GM12892 (cell line): ENCODE results near the gene SNPH.

Source experiments
- DNase-seq: peaks from one replicate; pipeline ENCODE4 v3.0.0; 2011; ENCODE audit not compliant: insufficient read length
- FAIRE-seq: peaks from 2 replicates; lab custom pipeline; 2011; peaks lifted over from hg19 to GRCh38; lab: Jason Lieb, UNC
- POLR2A ChIP-seq: IDR thresholded peaks from 2 replicates; pipeline ENCODE4 v1.6.1; 2011; ENCODE audit warnings: low read depth, low read length, control low read depth
- POLR2AphosphoS5 ChIP-seq: IDR thresholded peaks from 2 replicates; pipeline ENCODE4 v1.6.1; 2011; ENCODE audit warnings: low read depth, low read length, control low read depth
- TAF1 ChIP-seq: IDR thresholded peaks from 2 replicates; pipeline ENCODE4 v1.6.1; 2011; ENCODE audit warnings: low read depth, mild to moderate bottlenecking, control low read depth, low read length, borderline replicate concordance

SNPH gene

DNA sequence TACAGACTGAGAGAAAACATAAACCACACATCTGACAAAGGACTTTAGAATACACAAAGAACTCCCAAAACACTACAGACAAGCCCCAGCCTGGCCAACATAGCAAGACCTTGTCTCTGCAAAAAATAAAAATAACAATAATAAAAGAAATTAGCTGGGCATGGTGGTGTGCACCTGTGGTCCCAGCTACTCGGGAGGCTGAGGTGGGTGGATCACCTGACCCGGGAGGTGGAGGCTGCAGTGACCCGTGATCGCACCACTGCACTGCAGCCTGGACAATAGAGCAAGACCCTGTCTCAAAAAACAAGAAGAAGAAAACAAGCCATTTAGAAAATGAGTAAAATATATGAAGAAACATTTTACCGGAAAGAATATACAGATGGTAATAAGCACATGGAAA lies 49.7 kb downstream of the SNPH start:
- DNase-seq: no peak
- no peak for FAIRE-seq

GRCh38 chr20:1317545-1318255 lies 51.6 kb downstream of the SNPH start:
- no peak for TF ChIP-seq TAF1
- TF ChIP-seq POLR2AphosphoS5: no peak
- no peak for TF ChIP-seq POLR2A
- FAIRE-seq (peak; percentile 21), DNase-seq (no peak)

More for the DNA sequence above, 49.7 kb downstream of the SNPH start:
- TF ChIP-seq TAF1 (no peak), POLR2A (no peak), POLR2AphosphoS5 (no peak)

DNA sequence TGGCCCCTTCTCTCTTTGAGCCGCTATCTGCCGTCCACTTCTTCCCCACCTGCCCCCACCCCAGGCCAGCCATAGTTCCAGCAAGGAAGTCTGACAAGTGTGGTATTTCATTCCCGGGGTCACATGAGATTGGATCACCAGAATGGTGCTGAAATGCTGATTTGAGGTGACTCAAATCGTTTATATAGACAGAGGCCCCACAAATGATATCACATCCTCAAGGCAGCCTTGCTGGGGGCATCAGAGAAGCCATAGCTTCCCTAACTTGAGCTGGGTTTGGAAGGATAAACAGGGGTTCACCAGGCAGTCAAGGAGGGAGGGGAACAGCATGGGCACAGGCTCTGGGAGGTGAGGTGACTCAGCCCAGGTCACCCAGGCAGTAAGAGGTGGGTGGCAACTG lies 53.0 kb downstream of the SNPH start:
- DNase-seq (no peak), FAIRE-seq (no peak)
- TF ChIP-seq TAF1 (no peak), POLR2A (no peak), POLR2AphosphoS5 (no peak)

GRCh38 chr20:1319462-1319861 lies 53.4 kb downstream of the SNPH start:
- no peak for TF ChIP-seq POLR2AphosphoS5
- no peak for TF ChIP-seq POLR2A
- no peak for TF ChIP-seq TAF1
- FAIRE-seq: no peak
- no peak for DNase-seq

DNA sequence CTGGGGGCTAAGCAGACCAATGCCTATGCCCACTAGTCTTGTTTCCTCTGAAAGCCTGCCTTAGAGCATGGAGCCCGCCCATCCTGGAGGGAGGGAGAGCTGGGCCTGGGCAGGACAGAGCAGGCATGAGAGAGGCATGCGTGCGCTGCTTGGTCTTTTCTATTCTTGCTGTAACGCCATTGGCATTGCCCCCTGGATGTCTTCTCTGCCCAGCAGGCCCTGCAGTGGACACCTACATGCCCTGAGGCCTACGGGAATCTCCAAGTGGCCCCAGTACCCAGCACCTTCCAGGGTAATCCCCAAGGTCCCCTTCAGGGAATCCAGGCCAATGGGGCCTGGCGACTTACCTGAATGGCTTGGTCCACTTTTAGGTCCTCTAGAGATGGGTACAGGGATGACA lies 53.9 kb downstream of the SNPH start:
- FAIRE-seq: no peak
- DNase-seq: no peak
- TF ChIP-seq POLR2A (no peak), POLR2AphosphoS5 (no peak), TAF1 (no peak)

- DNase-seq (no peak), FAIRE-seq (no peak)
- TF ChIP-seq POLR2AphosphoS5: no peak
- no peak for TF ChIP-seq TAF1
- TF ChIP-seq POLR2A: no peak
Measured at GRCh38 chr20:1320902-1321653, 55.0 kb downstream of the SNPH start.

- FAIRE-seq: no peak
- DNase-seq: no peak
- TF ChIP-seq POLR2AphosphoS5: no peak
- TF ChIP-seq TAF1: no peak
- no peak for TF ChIP-seq POLR2A
Measured at GRCh38 chr20:1321654-1321939, 55.5 kb downstream of the SNPH start.

DNA sequence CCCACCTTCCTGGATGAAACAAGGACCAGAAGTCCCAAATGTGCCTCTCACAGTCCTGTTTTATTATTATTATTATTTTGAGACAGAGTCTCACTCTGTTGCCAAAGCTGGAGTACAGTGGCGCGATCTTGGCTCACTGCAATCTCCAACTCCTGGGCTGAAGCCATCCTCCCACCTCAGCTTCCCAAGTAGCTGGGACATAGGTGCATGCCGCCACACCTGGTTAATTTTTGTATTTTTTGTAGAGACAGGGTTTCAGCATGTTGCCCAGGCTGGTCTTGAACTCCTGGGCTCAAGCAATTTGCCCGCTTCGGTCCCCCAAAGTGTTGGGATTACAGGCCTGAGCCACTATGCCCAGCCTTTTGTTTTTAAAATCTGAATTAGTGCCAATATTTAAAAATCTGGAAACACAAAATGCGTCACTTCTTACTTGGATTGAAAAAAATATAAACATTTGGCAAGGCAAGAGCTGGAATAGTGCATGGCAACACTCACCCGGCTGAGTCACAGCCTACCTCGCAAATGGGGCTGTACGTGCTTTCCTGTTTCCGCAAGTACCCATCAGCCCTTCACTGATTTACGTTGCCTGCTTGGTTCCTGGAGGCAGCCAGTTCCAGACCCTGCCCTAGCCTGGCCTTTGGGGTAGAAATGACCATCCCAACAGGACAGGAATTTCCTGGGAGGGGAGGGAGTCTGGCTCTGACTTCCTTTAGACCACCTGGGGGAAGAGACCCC lies 56.6 kb downstream of the SNPH start:
- FAIRE-seq (no peak), DNase-seq (no peak)
- TF ChIP-seq TAF1 (no peak), POLR2AphosphoS5 (no peak), POLR2A (no peak)

GRCh38 chr20:1323256-1323655 lies 57.2 kb downstream of the SNPH start:
- DNase-seq (no peak), FAIRE-seq (no peak)
- TF ChIP-seq POLR2AphosphoS5: no peak

DNA sequence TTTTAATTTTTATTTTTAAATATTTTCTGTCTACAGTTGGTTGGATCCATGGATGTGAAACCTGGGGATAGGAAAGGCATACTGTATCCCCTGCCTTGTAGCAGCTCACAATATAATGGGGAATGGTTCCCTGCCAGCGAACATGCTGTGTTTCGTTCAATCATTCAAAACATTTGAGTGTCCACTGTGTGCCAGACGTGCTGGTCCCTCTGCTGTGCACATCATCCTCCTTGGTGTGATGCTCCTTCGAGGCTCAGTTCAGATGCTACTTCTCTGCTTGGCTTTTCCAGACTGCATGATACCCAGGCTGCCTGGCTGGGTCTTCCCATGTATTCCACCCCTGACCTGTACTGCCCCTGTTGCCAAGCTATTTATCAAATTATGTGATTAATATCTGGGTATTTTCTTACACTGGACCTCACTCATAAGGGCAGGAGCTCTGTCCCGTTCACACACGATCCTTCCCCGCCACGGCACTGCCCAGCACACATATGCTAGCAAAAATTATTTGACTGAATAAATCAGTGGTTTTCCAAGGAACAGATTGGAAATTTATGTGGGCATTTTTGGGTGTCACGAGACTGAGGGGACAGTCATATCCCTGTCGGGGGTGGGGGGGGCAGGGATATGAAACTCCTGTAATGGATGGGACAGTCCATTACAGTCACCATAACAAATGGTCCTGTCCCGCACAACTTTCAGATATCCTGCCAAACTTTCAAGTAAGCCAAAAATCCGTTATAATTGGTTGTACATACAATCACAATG lies 57.9 kb downstream of the SNPH start:
- no peak for DNase-seq
- TF ChIP-seq POLR2AphosphoS5: no peak
- no peak for TF ChIP-seq TAF1
- TF ChIP-seq POLR2A: no peak
- FAIRE-seq: no peak

DNA sequence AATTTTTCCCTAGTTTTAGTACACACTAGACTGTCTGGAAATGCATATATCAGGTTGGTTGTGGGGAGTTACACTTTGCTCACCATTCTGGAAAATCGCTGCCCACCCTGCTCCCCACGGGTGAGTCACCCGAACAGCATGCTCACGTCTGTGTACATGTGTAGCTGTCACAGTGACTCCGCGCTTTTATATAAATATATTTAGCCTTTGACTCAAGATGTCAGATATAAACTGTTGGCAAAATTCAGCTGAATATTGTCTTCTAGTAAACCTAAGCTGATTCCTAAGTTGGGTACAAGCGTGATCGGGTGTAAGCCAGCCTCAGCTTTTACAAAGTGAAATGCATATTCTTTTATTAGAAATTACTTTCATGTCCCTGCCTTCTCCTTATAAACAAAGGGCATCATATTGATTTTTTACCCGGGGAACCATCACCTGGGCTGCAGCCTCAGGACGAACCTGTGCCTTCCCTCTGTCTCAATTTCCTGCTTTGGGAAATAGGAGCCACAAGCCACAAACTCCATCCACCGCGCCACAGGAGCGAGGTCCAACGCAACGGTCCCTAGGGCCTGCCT lies 58.6 kb downstream of the SNPH start:
- no peak for TF ChIP-seq TAF1
- TF ChIP-seq POLR2A: no peak
- TF ChIP-seq POLR2AphosphoS5: no peak
- FAIRE-seq: peak; percentile 14
- DNase-seq: no peak
